Glutamatergic neuron (in vitro differentiated cells): ENCODE measurements around the gene PACSIN2. TPM values are rescaled to one million over a fixed set of nuclear protein-coding genes. Genes with fewer than 3 reads are reported as not detected.

ENCODE experiments used
- DNase-seq: peaks from one replicate; pipeline ENCODE4 v3.0.0; 2022
- H3K27ac Mint-ChIP-seq: one replicate; pipeline ENCODE4 v1.8.0; 2020; ENCODE audit warnings: mild to moderate bottlenecking, mixed read lengths, inconsistent platforms; ENCODE audit not compliant: unreplicated experiment
- H3K27me3 Mint-ChIP-seq: one replicate; pipeline ENCODE4 v1.8.0; 2020; ENCODE audit warnings: mild to moderate bottlenecking, moderate library complexity, mixed read lengths, inconsistent platforms; ENCODE audit not compliant: unreplicated experiment
- H3K36me3 Mint-ChIP-seq: one replicate; pipeline ENCODE4 v1.8.0; 2020; ENCODE audit warnings: mild to moderate bottlenecking, mixed read lengths, inconsistent platforms; ENCODE audit not compliant: unreplicated experiment
- H3K4me1 Mint-ChIP-seq: one replicate; pipeline ENCODE4 v1.8.0; 2020; ENCODE audit warnings: mild to moderate bottlenecking, low read depth, mixed read lengths, inconsistent platforms; ENCODE audit not compliant: unreplicated experiment
- H3K4me3 Mint-ChIP-seq: one replicate; pipeline ENCODE4 v1.8.0; 2020; ENCODE audit warnings: mild to moderate bottlenecking, mixed read lengths, inconsistent platforms; ENCODE audit not compliant: unreplicated experiment
- H3K9me3 Mint-ChIP-seq: one replicate; pipeline ENCODE4 v1.8.0; 2020; ENCODE audit warnings: mild to moderate bottlenecking, moderate library complexity, mixed read lengths, inconsistent platforms; ENCODE audit not compliant: unreplicated experiment
- total RNA-seq: library from RNA; stranded (reverse); fragmentation: NEBNext Ultra II Directional; extraction: Animal tissue kit (Norgen Biotek cat#: 25700); gene quantifications from one replicate; pipeline ENCODE4 v1.2.1, GENCODE V29; 2021; ENCODE audit not compliant: unreplicated experiment
- TF ChIP-seq, protein P1 (sequence below): fragments of 200-600 bp; sonication (generic); IDR thresholded peaks from one replicate; pipeline ENCODE4 v1.5.0; 2021; ENCODE audit not compliant: partially characterized antibody, unreplicated experiment

The PACSIN2 gene
- total RNA-seq, 1 donor from 2014 or later = 47.3 TPM

DNA sequence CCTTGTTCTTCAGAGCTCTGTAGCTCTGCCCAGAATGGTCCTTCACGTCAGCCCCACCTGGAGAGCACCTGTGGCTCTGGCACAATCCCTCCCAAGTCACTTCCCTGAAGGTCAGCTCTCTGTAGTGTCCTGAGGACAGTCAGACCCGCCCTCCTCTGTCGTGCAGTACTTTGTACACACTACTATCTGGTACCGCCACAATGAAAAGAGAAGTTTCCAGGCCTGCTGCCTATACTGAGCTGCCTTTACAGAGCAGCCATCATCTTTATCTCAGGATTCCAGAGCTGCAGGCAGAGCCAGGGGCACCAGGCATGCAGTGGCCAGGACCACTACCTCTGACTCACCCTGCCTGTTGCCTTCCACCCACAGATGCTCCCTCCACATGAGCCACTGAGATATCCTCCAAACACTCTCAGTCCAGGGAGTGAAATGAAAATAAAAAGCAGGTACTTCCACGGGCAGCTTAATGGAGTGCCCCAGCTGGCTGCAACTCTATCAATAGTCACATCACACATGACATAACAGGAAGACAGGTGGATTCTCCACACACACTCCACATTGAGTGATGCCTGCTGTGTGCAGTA is 7.3 kb downstream of the PACSIN2 start:
- DNase-seq = peak; percentile 17
- Mint-ChIP-seq H3K9me3 (no peaks in the 10 kb centered on the region), H3K4me1 (peaks cover 15% of the 10 kb centered on the region), H3K27ac (no peak overlapping the region), H3K4me3 (no peak overlapping the region), H3K36me3 (no peaks in the 10 kb centered on the region), H3K27me3 (no peaks in the 10 kb centered on the region)
- TF ChIP-seq, protein P1, sequence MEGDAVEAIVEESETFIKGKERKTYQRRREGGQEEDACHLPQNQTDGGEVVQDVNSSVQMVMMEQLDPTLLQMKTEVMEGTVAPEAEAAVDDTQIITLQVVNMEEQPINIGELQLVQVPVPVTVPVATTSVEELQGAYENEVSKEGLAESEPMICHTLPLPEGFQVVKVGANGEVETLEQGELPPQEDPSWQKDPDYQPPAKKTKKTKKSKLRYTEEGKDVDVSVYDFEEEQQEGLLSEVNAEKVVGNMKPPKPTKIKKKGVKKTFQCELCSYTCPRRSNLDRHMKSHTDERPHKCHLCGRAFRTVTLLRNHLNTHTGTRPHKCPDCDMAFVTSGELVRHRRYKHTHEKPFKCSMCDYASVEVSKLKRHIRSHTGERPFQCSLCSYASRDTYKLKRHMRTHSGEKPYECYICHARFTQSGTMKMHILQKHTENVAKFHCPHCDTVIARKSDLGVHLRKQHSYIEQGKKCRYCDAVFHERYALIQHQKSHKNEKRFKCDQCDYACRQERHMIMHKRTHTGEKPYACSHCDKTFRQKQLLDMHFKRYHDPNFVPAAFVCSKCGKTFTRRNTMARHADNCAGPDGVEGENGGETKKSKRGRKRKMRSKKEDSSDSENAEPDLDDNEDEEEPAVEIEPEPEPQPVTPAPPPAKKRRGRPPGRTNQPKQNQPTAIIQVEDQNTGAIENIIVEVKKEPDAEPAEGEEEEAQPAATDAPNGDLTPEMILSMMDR = no peak

DNA sequence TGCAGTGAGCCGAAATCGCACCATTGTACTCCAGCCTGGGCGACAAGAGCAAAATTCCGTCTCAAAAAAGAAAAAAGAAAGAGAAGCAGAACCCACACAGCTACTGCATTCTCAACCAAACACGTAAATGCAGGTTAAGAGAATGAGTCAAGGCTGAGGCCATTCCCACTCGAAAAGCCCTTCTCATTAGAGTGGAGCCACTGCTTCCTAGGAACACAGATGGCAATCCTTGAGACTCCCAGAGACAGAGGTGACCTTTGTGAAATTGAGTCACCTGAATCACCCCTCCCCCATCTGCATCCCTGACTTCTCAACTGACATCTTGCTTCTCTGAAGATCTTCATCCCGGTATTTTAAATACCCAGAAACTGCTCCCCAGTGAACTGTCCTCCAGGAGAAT is 8.2 kb downstream of the PACSIN2 start:
- Mint-ChIP-seq H3K27ac (no peak overlapping the region), H3K4me3 (no peak overlapping the region), H3K9me3 (peaks cover 2% of the 10 kb centered on the region), H3K27me3 (no peaks in the 10 kb centered on the region), H3K36me3 (no peaks in the 10 kb centered on the region), H3K4me1 (peaks cover 18% of the 10 kb centered on the region)
- TF ChIP-seq, protein P1 = no peak
- no peak for DNase-seq

DNA sequence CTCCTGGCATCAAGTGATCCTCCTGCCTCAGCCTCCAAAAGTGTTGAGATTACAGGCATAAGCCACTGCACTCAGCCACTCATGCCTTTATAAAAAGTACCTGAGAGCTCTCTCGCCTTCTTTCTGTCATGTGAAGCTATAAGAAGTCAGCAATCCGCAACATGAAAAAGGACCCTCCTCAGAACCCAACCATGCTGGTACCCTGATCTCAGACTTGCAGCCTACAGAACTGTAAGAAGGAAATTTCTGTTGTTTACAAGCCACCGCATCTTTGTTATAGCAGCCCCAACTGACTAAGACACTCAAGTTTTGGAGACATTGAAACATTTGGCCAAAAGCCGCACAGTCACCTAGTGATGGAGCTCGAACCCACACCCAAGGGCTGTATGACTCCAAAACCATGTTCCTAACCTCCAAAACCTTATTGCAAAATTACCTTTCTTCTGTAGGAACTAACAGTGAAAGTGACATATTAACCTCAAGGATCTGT is 8.9 kb downstream of the PACSIN2 start:
- Mint-ChIP-seq H3K4me3 (no peak overlapping the region), H3K9me3 (peaks cover 2% of the 10 kb centered on the region), H3K36me3 (no peaks in the 10 kb centered on the region), H3K4me1 (peaks cover 23% of the 10 kb centered on the region), H3K27me3 (no peaks in the 10 kb centered on the region), H3K27ac (no peak overlapping the region)
- DNase-seq = no peak
- TF ChIP-seq, protein P1 = no peak

DNA sequence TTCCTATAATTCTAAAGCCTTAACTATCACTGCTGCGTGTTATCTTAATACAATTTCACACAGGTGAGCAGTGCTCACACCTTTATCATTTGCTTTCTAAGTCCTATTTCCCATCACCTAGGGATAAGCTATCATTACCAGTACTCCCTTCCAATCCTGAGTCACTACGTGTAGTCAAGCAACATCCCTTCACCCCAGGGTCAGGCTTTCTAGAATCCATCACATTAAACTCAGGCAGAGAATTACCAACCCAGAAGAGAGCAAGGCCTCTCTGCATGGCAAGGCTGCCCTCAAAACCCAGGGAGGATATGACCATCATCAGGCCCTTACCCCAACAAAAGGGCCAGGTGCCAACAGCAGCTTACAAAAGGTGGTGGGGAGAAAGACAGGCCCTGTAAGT is 9.8 kb downstream of the PACSIN2 start:
- TF ChIP-seq, protein P1 = no peak
- no peaks in the 10 kb centered on the region for H3K27me3 Mint-ChIP-seq
- H3K4me3 Mint-ChIP-seq = no peak overlapping the region
- peaks cover 25% of the 10 kb centered on the region for H3K4me1 Mint-ChIP-seq
- no peak for DNase-seq
- H3K36me3 Mint-ChIP-seq = no peaks in the 10 kb centered on the region
- peak overlapping the region; percentile 38 for H3K27ac Mint-ChIP-seq
- peaks cover 2% of the 10 kb centered on the region for H3K9me3 Mint-ChIP-seq

DNA sequence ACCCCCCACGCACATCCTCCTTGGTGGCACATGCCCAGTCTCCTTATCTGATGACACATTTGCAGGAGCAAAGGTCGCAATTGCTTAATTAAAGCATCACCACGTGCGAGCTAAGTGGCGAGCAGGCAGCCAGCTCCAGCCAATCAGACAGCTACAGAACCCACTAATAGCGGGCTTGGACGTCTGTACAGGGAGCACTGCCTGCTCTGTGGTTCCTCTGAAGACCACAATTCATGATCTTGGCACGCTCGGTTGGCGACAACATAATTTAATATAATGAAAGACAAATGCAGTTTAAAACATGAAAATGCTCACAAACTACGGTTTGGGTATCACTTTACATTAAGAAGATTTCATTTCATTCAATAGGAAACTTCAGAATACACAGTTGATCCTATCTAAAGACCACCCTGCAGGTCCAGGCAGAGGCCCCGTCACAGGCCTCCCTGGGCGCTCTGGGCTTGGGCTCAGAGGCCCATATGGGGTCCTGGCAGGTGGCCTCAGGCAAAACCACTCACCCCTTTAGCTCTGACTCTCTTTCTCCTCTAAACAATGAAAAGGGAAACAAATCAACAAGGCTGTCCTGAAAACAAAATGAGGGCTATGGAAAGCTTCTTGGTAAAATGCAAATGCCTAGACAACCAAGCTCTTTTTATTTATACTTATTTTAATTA is 10.4 kb downstream of the PACSIN2 start:
- Mint-ChIP-seq H3K4me3 (no peak overlapping the region), H3K4me1 (peaks cover 25% of the 10 kb centered on the region), H3K27me3 (no peaks in the 10 kb centered on the region), H3K9me3 (peaks cover 2% of the 10 kb centered on the region), H3K36me3 (no peaks in the 10 kb centered on the region), H3K27ac (no peak overlapping the region)
- no peak for DNase-seq
- TF ChIP-seq, protein P1 = no peak
